A549 (cell line): ENCODE data around the gene GRIN2C. TPM values are rescaled to one million over a fixed set of nuclear protein-coding genes. Genes with fewer than 3 reads are reported as not detected.
"Not testable (repeated sequence)": the region's sequence is repeated elsewhere in the genome, so short reads cannot be mapped to it uniquely, and the experiment has no call there.

ENCODE experiments used
- ATAC-seq, 2 experiments: fragments of 200-7000 bp in 1 of 2; fragments of >200 bp in 1 of 2; cut with Nextera tagmentation in 1 of 2; cut with Tn5 transposase in 1 of 2; 3 replicates each; pipeline versions ENCODE4 v1.8.0 to v1.9.1; 2018 to 2020; ENCODE audit warnings: mild to moderate bottlenecking in 1 of 2, moderate library complexity in 1 of 2
- CTCF ChIA-PET: fragments of 300-600 bp; sonication (Branson Sonifier 250); formaldehyde crosslinking; extraction: SDS; loops from one replicate; lab custom pipeline; 2021; ENCODE audit warnings: antibody characterized with exemption, inconsistent platforms; lab: Yijun Ruan, JAX
- POLR2A ChIA-PET: fragments of 350-600 bp; formaldehyde crosslinking; extraction: SDS; loops from one replicate; lab custom pipeline; 2021; ENCODE audit warnings: antibody characterized with exemption, inconsistent platforms; lab: Yijun Ruan, JAX
- DNase-seq, 2 experiments: peaks; one replicate each; pipeline versions ENCODE4 v3.0.0 to v3.0.0-alpha.2; 2011 to 2016; ENCODE audit warnings: low read depth in 1 of 2, low spot score in 1 of 2
- FAIRE-seq: peaks from 2 replicates; lab custom pipeline; 2011; peaks lifted over from hg19 to GRCh38; lab: Jason Lieb, UNC
- H3K27ac ChIP-seq, 2 experiments: fragments of >200 bp; sonication (Bioruptor Twin); formaldehyde crosslinking; 3 replicates each; pipeline ENCODE4 v1.5.1; 2016 to 2017
- H3K4me1 ChIP-seq: fragments of >200 bp; sonication (Bioruptor Twin); formaldehyde crosslinking; 3 replicates; pipeline ENCODE4 v1.6.1; 2016
- H3K4me2 ChIP-seq: fragments of >200 bp; sonication (Bioruptor Twin); formaldehyde crosslinking; 3 replicates; pipeline ENCODE4 v1.6.1; 2016
- H3K4me3 ChIP-seq: fragments of >200 bp; sonication (Bioruptor Twin); formaldehyde crosslinking; 3 replicates; pipeline ENCODE4 v1.5.1; 2016
- H3K9me3 ChIP-seq: fragments of >200 bp; sonication (Bioruptor Twin); formaldehyde crosslinking; 3 replicates; pipeline ENCODE4 v1.6.1; 2016
- CBX2 ChIP-seq: fragments of 200-600 bp; sonication (generic); IDR thresholded peaks from 2 replicates; pipeline ENCODE4 v1.6.1; 2016; ENCODE audit warnings: low read depth, mild to moderate bottlenecking, borderline replicate concordance
- CBX8 ChIP-seq: fragments of 200-600 bp; sonication (generic); IDR thresholded peaks from 2 replicates; pipeline ENCODE4 v1.6.1; 2016
- CTCF ChIP-seq: fragments of >200 bp; sonication (Bioruptor Twin); formaldehyde crosslinking; IDR thresholded peaks from 3 replicates; pipeline ENCODE4 v1.5.1; 2016
- EHF ChIP-seq: fragments of 250-450 bp; sonication (Bioruptor Pico); IDR thresholded peaks from 2 replicates; pipeline ENCODE4 v1.5.0; 2020; ENCODE audit warnings: mild to moderate bottlenecking
- EP300 ChIP-seq, 2 experiments: fragments of >200 bp; sonication (Bioruptor Twin); formaldehyde crosslinking; IDR thresholded peaks; 2 replicates in 1 of 2; 3 replicates in 1 of 2; pipeline ENCODE4 v1.6.1; 2016 to 2017
- HES2 ChIP-seq: fragments of >200 bp; sonication (Bioruptor Twin); formaldehyde crosslinking; IDR thresholded peaks from 2 replicates; pipeline ENCODE4 v1.6.1; 2016
- HOXB5 ChIP-seq: fragments of 250-450 bp; sonication (Bioruptor Pico); IDR thresholded peaks from 2 replicates; pipeline ENCODE4 v1.5.0; 2020; ENCODE audit warnings: mild to moderate bottlenecking, moderate library complexity
- JUNB ChIP-seq: fragments of >200 bp; sonication (Bioruptor Twin); formaldehyde crosslinking; IDR thresholded peaks from 2 replicates; pipeline ENCODE4 v1.6.1; 2016
- MAFK ChIP-seq: fragments of 450-650 bp; IDR thresholded peaks from 2 replicates; pipeline ENCODE4 v1.6.1; 2014; ENCODE audit not compliant: partially characterized antibody
- POLR2AphosphoS2 ChIP-seq: conservative IDR thresholded peaks from 2 replicates; pipeline ENCODE4 v1.6.1; 2012; ENCODE audit warnings: low read length, improper control_type of control experiment, inconsistent platforms
- REST ChIP-seq: fragments of 200-600 bp; sonication (generic); IDR thresholded peaks from 2 replicates; pipeline ENCODE4 v1.6.1; 2016; ENCODE audit warnings: antibody characterized with exemption, mild to moderate bottlenecking, moderate library complexity
- TFCP2L1 ChIP-seq: fragments of 250-450 bp; sonication (Bioruptor Pico); IDR thresholded peaks from 2 replicates; pipeline ENCODE4 v1.5.0; 2021; ENCODE audit warnings: mild to moderate bottlenecking
- ZNF302 ChIP-seq: fragments of 250-450 bp; sonication (Bioruptor Pico); IDR thresholded peaks from 2 replicates; pipeline ENCODE4 v1.9.0; 2021; ENCODE audit warnings: inconsistent platforms, mild to moderate bottlenecking, moderate library complexity
- WGBS: methylation state at CpG from one replicate; pipeline ENCODE4 v1.1.6; 2017; ENCODE audit errors: missing lambda C conversion rate; 5-methylcytosine and 5-hydroxymethylcytosine counted together
- polyA plus RNA-seq, 4 experiments: library from polyadenylated mRNA; depleted of rRNA in 3 of 4; stranded (reverse); fragments of >200 nt; fragmentation: RNase III in 1 of 4; extraction: RNeasy Plus Mini Kit Qiagen cat#74134 plus additional on column Dnase treatment in 1 of 4; gene quantifications; 2 replicates in 3 of 4; 3 replicates in 1 of 4; pipeline ENCODE4 v1.2.3, GENCODE V29; 2011 to 2017

Gene GRIN2C
- polyA plus RNA-seq, 2 of the 4 experiments (the other 2 are of a cell fraction), result 0.17 to 0.28 TPM

GRCh38 chr17:74906214-74906793, 46.6 kb upstream of the GRIN2C start:
- not testable (repeated sequence) for H3K27ac ChIP-seq, FAIRE-seq
- WGBS, result 45% methylated on average over 6 of the region's 6 CpGs

GRCh38 chr17:74904687-74905409, 45.2 kb upstream of the GRIN2C start:
- POLR2A ChIA-PET, result interaction anchor here (0.6 kb wide), 1 partner anchor 132 kb away, joined by 10 read pairs; no protein-coding TSS in a partner anchor
- TF ChIP-seq REST, result no peak
- TF ChIP-seq POLR2AphosphoS2, result no peak
- no peak for TF ChIP-seq HES2
- no peak for TF ChIP-seq HOXB5 (CRISPR knock-in tag)
- no peak for TF ChIP-seq CBX8
- TF ChIP-seq JUNB, result no peak
- no peak for TF ChIP-seq EP300 (IDR thresholded peaks at IDR 0.05)
- TF ChIP-seq EHF (CRISPR knock-in tag), result no peak
- TF ChIP-seq TFCP2L1, result no peak
- no peak for TF ChIP-seq CTCF
- DNase-seq, result no peak
- no peaks in the 10 kb centered on the region for H3K4me1 ChIP-seq
- CTCF ChIA-PET, result interaction anchor here (1.0 to 5.8 kb wide), 7 partner anchors 9 to 210 kb away, joined by 3 to 44 read pairs (median 6); partner anchors contain the start of genes OTOP2 and USH1G
- no peak for ATAC-seq
- H3K27ac ChIP-seq, result no peak overlapping the region
- 57% methylated on average over 7 of the region's 7 CpGs for WGBS
- H3K4me2 ChIP-seq, result no peak overlapping the region
- no peak overlapping the region for H3K4me3 ChIP-seq
- no peak for FAIRE-seq
- H3K9me3 ChIP-seq, result no peaks in the 10 kb centered on the region

More at GRCh38 chr17:74906214-74906793, 46.6 kb upstream of the GRIN2C start:
- CTCF ChIA-PET, result interaction anchor here (0.7 to 5.8 kb wide), 9 partner anchors 12 to 208 kb away, joined by 3 to 44 read pairs (median 6); partner anchors contain the start of genes FADS6, OTOP2 and USH1G
- not testable (repeated sequence) for H3K4me3 ChIP-seq, H3K4me2 ChIP-seq, H3K4me1 ChIP-seq, ATAC-seq, H3K9me3 ChIP-seq
- peak in 1 of 2 experiments; percentile 42 for DNase-seq
- POLR2A ChIA-PET, result interaction anchor here (1.4 kb wide), 1 partner anchor 33 kb away, joined by 6 read pairs; the partner anchor contains the start of gene FDXR
- peak; percentile 46 for TF ChIP-seq MAFK

GRCh38 chr17:74903671-74904070, 44.0 kb upstream of the GRIN2C start:
- CTCF ChIA-PET, result interaction anchor here (1.0 to 5.8 kb wide), 4 partner anchors 7 to 28 kb away, joined by 3 to 44 read pairs (median 10); partner anchors contain the start of genes OTOP2 and USH1G
- TF ChIP-seq CBX2 (no peak), ZNF302 (CRISPR knock-in tag) (no peak)
- no peak for DNase-seq
- no peak for ATAC-seq
- H3K4me2 ChIP-seq, result no peak overlapping the region
- no peak overlapping the region for H3K27ac ChIP-seq
- WGBS, result 31% methylated on average over 6 of the region's 6 CpGs
- H3K4me3 ChIP-seq, result no peak overlapping the region
- H3K9me3 ChIP-seq, result no peaks in the 10 kb centered on the region
- H3K4me1 ChIP-seq, result no peaks in the 10 kb centered on the region
- POLR2A ChIA-PET, result no interaction called here
- no peak for FAIRE-seq
